ENCODE results near the gene CCNG2.

- TF ChIP-seq, protein P1, sequence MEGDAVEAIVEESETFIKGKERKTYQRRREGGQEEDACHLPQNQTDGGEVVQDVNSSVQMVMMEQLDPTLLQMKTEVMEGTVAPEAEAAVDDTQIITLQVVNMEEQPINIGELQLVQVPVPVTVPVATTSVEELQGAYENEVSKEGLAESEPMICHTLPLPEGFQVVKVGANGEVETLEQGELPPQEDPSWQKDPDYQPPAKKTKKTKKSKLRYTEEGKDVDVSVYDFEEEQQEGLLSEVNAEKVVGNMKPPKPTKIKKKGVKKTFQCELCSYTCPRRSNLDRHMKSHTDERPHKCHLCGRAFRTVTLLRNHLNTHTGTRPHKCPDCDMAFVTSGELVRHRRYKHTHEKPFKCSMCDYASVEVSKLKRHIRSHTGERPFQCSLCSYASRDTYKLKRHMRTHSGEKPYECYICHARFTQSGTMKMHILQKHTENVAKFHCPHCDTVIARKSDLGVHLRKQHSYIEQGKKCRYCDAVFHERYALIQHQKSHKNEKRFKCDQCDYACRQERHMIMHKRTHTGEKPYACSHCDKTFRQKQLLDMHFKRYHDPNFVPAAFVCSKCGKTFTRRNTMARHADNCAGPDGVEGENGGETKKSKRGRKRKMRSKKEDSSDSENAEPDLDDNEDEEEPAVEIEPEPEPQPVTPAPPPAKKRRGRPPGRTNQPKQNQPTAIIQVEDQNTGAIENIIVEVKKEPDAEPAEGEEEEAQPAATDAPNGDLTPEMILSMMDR (IDR thresholded peaks at IDR 0.05): no peak
- TF ChIP-seq POLR2A (IDR thresholded peaks at IDR 0.05): no peak
Observed at GRCh38 chr4:77209936-77210335, 52.9 kb downstream of the CCNG2 start.
